Activated CD8-positive, alpha-beta memory T cell treated with anti-CD3 and anti-CD28 coated beads for 24 hours (primary cell): ENCODE measurements around the gene GALNT10.
"Not testable (repeated sequence)": the region's sequence is repeated elsewhere in the genome, so short reads cannot be mapped to it uniquely, and the experiment has no call there.

Experiments
- DNase-seq: peaks from one replicate; pipeline ENCODE4 v3.0.0-alpha.2; 2020

GALNT10 gene

GRCh38 chr5:154359221-154359573 lies 168.7 kb downstream of the GALNT10 start:
- no peak for DNase-seq

- DNase-seq: not testable (repeated sequence)
Measured at GRCh38 chr5:154360241-154360640, 169.7 kb downstream of the GALNT10 start.

- DNase-seq: no peak
Measured at GRCh38 chr5:154363411-154363810, 172.9 kb downstream of the GALNT10 start.

GRCh38 chr5:154364771-154365170 lies 174.2 kb downstream of the GALNT10 start:
- no peak for DNase-seq

DNA sequence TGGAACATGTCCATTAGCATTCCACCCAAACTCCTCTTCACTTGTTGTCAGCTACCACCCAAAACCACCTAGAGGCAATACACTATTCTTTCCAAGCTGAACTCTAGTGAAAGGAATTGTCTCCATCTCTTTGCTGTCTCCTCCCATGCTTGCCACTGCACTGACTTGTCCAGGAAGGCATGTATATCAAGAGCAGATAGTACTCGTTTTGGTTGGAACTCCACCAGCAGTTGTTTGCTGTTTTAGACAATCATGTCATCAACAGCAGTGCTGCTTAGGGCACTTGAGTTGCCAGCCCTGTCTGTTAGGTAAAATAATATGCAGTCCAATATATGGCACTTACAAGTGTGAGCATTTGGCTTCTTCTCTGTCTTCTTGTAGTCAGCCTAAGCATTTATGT lies 175.3 kb downstream of the GALNT10 start:
- no peak for DNase-seq

GRCh38 chr5:154366353-154366752 lies 175.8 kb downstream of the GALNT10 start:
- DNase-seq: no peak

- no peak for DNase-seq
Measured at GRCh38 chr5:154367101-154367500, 176.6 kb downstream of the GALNT10 start.

- no peak for DNase-seq
Measured at GRCh38 chr5:154368041-154368800, 177.7 kb downstream of the GALNT10 start.

DNA sequence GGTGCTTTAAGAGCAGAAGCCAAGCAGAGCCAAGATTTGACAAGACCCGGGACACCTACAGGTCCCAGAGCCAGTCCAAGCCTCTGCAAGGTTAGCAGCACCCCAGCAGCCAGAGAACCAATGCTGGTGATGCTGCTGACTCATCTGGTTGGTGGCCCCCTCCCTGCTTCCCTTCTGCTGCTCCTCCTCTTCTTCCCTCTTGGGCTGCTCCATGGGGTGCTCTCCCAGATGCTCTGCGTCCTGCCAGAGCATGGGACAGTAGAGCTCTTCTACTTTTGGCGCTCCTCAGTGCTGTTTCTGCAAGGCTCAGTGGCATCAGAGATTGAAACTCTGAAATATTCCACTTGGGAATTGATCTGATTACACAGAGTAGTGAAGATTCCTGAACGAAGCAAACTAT lies 179.1 kb downstream of the GALNT10 start:
- DNase-seq: no peak

- no peak for DNase-seq
Measured at GRCh38 chr5:154370119-154370518, 179.6 kb downstream of the GALNT10 start.

GRCh38 chr5:154370813-154371212 lies 180.3 kb downstream of the GALNT10 start:
- no peak for DNase-seq

- DNase-seq: no peak
Measured at GRCh38 chr5:154371687-154372086, 181.2 kb downstream of the GALNT10 start.

- no peak for DNase-seq
Measured at GRCh38 chr5:154372661-154373060, 182.1 kb downstream of the GALNT10 start.

GRCh38 chr5:154373326-154373725 lies 182.8 kb downstream of the GALNT10 start:
- DNase-seq: no peak

GRCh38 chr5:154373729-154374179 lies 183.2 kb downstream of the GALNT10 start:
- DNase-seq: no peak

- DNase-seq: no peak
Measured at GRCh38 chr5:154374264-154374663, 183.7 kb downstream of the GALNT10 start.

DNA sequence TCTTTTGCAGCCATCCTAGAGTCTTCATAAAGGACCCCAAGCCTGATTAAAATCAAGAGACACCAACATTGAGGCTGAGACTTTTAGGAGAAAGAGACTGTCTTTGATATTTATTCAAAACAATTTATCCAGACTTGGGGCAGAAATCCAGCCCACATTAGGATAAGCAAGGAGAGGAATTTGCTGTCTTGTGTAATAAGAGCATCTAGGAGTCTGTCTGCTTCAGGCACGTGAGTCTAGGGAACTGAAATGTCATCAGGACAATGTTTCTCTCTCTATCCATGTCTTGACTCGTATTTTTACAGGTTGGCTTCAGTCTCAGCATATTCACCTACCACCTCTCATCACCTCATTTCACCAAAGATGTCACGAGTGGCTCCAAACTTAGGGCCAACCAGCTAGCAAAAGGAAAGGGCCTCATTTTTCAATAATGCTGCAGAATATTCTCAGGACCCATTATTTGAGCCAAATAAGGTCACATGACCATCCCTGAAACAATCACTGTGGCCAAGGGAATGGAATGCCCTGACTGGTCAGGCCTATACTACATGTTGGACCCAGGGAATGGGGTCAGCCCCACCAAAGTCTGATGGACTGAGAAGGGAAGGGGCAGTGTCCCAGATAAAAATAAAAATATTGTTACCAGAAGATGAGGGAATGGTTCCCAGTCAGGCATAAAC lies 184.9 kb downstream of the GALNT10 start:
- no peak for DNase-seq

GRCh38 chr5:154376481-154376880 lies 185.9 kb downstream of the GALNT10 start:
- DNase-seq: no peak

GRCh38 chr5:154377754-154378533 lies 187.4 kb downstream of the GALNT10 start:
- no peak for DNase-seq

GRCh38 chr5:154380263-154380662 lies 189.7 kb downstream of the GALNT10 start:
- no peak for DNase-seq

- DNase-seq: no peak
Measured at GRCh38 chr5:154384480-154385235, 194.1 kb downstream of the GALNT10 start.

DNA sequence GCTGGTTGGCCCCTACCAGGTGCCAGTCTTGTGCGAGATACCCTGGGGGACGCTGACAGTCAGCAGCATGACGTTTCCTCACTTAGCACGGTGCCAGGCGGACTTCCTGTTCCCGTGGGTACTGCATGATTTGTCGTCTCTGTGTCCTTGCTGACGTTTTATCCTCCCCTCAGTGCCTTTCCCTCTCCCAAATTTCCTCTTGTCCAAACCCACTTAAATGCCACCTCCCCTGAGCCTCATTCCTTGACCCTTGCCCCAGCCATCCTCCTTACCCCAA lies 194.6 kb downstream of the GALNT10 start:
- DNase-seq: no peak

DNA sequence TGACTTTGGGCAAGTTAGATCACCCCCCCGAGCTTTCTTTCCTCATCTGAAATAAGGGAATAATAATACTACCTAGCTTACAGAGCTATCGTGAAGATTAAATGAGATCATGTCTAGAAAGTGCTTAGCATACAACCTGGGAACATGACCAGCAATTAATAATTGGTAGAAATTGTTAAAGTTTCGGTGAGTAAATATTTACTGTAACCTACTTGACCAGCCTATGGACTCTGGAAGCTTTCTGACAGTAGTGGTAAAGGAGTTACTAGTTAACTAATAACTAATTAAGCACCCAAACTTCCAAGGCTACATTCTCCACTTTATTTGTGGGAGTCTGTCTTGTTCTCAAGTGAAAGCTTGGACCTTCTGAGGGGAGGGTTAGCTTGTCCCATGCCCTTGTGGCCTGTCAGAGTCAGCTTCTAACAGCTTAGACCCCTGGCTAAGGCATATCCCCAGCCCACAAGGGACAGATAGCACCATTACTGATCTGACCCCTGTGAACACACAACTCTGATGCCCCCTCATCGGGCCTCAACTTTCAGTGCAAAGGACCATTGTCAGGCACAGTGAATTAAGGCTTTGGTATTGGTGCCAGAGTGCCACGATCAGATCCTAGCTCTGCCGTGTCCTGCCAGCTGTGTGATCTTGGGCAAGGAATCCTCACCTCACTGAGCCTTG lies 196.6 kb downstream of the GALNT10 start:
- no peak for DNase-seq
